Astrocyte (in vitro differentiated cells and primary cell): ENCODE measurements around the gene ZNF689. TPM values are rescaled to one million over a fixed set of nuclear protein-coding genes. Genes with fewer than 3 reads are reported as not detected.
A peak's percentile ranks its signal among the peaks of the same experiment; 100 is the strongest.

Experiments
- DNase-seq: peaks from one replicate; pipeline ENCODE4 v3.0.0-alpha.2; 2010; ENCODE audit warnings: low read depth
- FAIRE-seq: peaks from 2 replicates; lab custom pipeline; 2011; peaks lifted over from hg19 to GRCh38; lab: Jason Lieb, UNC
- H2AFZ ChIP-seq: 2 replicates; pipeline ENCODE4 v1.6.0; 2012; ENCODE audit warnings: low read depth, low read length, inconsistent platforms
- H3K27ac ChIP-seq: 2 replicates; pipeline ENCODE4 v1.5.1; 2011; ENCODE audit warnings: low read depth, low read length, inconsistent platforms
- H3K27me3 ChIP-seq: 2 replicates; pipeline ENCODE4 v1.6.0; 2011; ENCODE audit warnings: low read length, inconsistent platforms; ENCODE audit not compliant: insufficient read depth
- H3K36me3 ChIP-seq: 2 replicates; pipeline ENCODE4 v1.5.1; 2011; ENCODE audit warnings: low read length, inconsistent platforms; ENCODE audit not compliant: insufficient read depth
- H3K4me1 ChIP-seq: 2 replicates; pipeline ENCODE4 v1.5.1; 2011; ENCODE audit warnings: low read length, inconsistent platforms; ENCODE audit not compliant: insufficient read depth
- H3K4me2 ChIP-seq: 2 replicates; pipeline ENCODE4 v1.6.0; 2012; ENCODE audit warnings: low read length, inconsistent platforms
- H3K4me3 ChIP-seq: 2 replicates; pipeline ENCODE4 v1.5.1; 2011; ENCODE audit warnings: low read depth, mild to moderate bottlenecking, low read length, inconsistent platforms; ENCODE audit not compliant: insufficient read depth
- H3K79me2 ChIP-seq: 2 replicates; pipeline ENCODE4 v1.6.0; 2012; ENCODE audit warnings: mild to moderate bottlenecking, low read length, inconsistent platforms; ENCODE audit not compliant: insufficient read depth
- H3K9ac ChIP-seq: 2 replicates; pipeline ENCODE4 v1.6.0; 2012; ENCODE audit warnings: mild to moderate bottlenecking, low read length, inconsistent platforms
- H3K9me3 ChIP-seq: 2 replicates; pipeline ENCODE4 v1.5.1; 2012; ENCODE audit warnings: low read depth, mild to moderate bottlenecking, low read length, inconsistent platforms; ENCODE audit not compliant: insufficient read depth
- H4K20me1 ChIP-seq: 2 replicates; pipeline ENCODE4 v1.6.0; 2012; ENCODE audit warnings: low read length, inconsistent platforms; ENCODE audit not compliant: insufficient read depth
- H3K27ac Mint-ChIP-seq: one replicate; pipeline ENCODE4 v1.8.0; 2021; ENCODE audit warnings: mild to moderate bottlenecking, mixed read lengths; ENCODE audit not compliant: unreplicated experiment
- H3K27me3 Mint-ChIP-seq: one replicate; pipeline ENCODE4 v1.8.0; 2021; ENCODE audit warnings: low read depth, mixed read lengths; ENCODE audit not compliant: unreplicated experiment
- H3K36me3 Mint-ChIP-seq: one replicate; pipeline ENCODE4 v1.8.0; 2021; ENCODE audit warnings: low read depth, mixed read lengths; ENCODE audit not compliant: unreplicated experiment
- H3K4me1 Mint-ChIP-seq: one replicate; pipeline ENCODE4 v1.8.0; 2021; ENCODE audit warnings: low read depth, mixed read lengths; ENCODE audit not compliant: unreplicated experiment
- H3K4me3 Mint-ChIP-seq: one replicate; pipeline ENCODE4 v1.8.0; 2021; ENCODE audit warnings: mild to moderate bottlenecking, moderate library complexity, mixed read lengths; ENCODE audit not compliant: unreplicated experiment
- H3K9me3 Mint-ChIP-seq: one replicate; pipeline ENCODE4 v1.8.0; 2021; ENCODE audit warnings: mild to moderate bottlenecking, mixed read lengths; ENCODE audit not compliant: unreplicated experiment
- EZH2 ChIP-seq: IDR thresholded peaks from 2 replicates; pipeline ENCODE4 v1.6.1; 2012; ENCODE audit warnings: mild to moderate bottlenecking, low read length, inconsistent platforms; ENCODE audit not compliant: insufficient read depth
- total RNA-seq: library from RNA; stranded (reverse); gene quantifications from 2 replicates; pipeline ENCODE4 v1.2.1, GENCODE V29; 2021
- TF ChIP-seq, protein P1 (sequence below): IDR thresholded peaks from 2 replicates; pipeline ENCODE4 v1.5.1; 2011; ENCODE audit warnings: low read depth, mild to moderate bottlenecking, inconsistent platforms, low read length, moderate library complexity; ENCODE audit not compliant: insufficient read depth

The ZNF689 gene
- total RNA-seq, 1 donor from 2014 or later = 7.5 TPM

DNA sequence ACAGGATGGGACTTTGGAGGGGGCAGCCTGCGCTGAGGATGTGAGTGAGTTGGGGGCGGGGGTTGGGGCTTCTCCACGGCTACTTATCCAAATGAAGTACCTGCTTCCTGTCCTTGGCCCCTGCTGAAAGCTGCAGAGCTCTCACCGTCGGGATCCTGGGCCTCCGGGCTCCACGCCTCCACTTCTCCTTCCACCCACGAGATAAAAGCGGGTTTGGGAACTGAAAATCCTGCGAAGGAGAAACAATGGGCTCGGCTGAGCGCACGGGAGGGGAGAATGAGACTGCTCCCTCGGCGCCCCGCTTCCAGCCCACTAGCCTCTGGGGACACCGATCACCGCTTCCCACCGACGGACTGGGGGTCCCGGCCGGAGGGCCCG lies 25.2 kb downstream of the ZNF689 start:
- Histone ChIP-seq H3K4me2 (peak overlapping the region; percentile 89), H3K36me3 (peaks cover 2% of the 10 kb centered on the region), H2AFZ (peak overlapping the region; percentile 77), H3K9ac (peak overlapping the region; percentile 89), H3K27ac (peak overlapping the region; percentile 67), H4K20me1 (peaks cover 5% of the 10 kb centered on the region), H3K9me3 (no peaks in the 10 kb centered on the region), H3K4me3 (peak overlapping the region; percentile 65), H3K27me3 (no peaks in the 10 kb centered on the region), H3K4me1 (peaks cover 8% of the 10 kb centered on the region), H3K79me2 (peaks cover 43% of the 10 kb centered on the region)
- no peaks in the 10 kb centered on the region for H3K9me3 Mint-ChIP-seq
- TF ChIP-seq EZH2 = no peak
- TF ChIP-seq, protein P1, sequence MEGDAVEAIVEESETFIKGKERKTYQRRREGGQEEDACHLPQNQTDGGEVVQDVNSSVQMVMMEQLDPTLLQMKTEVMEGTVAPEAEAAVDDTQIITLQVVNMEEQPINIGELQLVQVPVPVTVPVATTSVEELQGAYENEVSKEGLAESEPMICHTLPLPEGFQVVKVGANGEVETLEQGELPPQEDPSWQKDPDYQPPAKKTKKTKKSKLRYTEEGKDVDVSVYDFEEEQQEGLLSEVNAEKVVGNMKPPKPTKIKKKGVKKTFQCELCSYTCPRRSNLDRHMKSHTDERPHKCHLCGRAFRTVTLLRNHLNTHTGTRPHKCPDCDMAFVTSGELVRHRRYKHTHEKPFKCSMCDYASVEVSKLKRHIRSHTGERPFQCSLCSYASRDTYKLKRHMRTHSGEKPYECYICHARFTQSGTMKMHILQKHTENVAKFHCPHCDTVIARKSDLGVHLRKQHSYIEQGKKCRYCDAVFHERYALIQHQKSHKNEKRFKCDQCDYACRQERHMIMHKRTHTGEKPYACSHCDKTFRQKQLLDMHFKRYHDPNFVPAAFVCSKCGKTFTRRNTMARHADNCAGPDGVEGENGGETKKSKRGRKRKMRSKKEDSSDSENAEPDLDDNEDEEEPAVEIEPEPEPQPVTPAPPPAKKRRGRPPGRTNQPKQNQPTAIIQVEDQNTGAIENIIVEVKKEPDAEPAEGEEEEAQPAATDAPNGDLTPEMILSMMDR = no peak
- peaks cover 10% of the 10 kb centered on the region for H3K36me3 Mint-ChIP-seq
- FAIRE-seq (no peak), DNase-seq (no peak)
- peak overlapping the region; percentile 93 for H3K4me3 Mint-ChIP-seq
- H3K27me3 Mint-ChIP-seq = no peaks in the 10 kb centered on the region
- H3K4me1 Mint-ChIP-seq = no peaks in the 10 kb centered on the region
- H3K27ac Mint-ChIP-seq = peak overlapping the region; percentile 80

DNA sequence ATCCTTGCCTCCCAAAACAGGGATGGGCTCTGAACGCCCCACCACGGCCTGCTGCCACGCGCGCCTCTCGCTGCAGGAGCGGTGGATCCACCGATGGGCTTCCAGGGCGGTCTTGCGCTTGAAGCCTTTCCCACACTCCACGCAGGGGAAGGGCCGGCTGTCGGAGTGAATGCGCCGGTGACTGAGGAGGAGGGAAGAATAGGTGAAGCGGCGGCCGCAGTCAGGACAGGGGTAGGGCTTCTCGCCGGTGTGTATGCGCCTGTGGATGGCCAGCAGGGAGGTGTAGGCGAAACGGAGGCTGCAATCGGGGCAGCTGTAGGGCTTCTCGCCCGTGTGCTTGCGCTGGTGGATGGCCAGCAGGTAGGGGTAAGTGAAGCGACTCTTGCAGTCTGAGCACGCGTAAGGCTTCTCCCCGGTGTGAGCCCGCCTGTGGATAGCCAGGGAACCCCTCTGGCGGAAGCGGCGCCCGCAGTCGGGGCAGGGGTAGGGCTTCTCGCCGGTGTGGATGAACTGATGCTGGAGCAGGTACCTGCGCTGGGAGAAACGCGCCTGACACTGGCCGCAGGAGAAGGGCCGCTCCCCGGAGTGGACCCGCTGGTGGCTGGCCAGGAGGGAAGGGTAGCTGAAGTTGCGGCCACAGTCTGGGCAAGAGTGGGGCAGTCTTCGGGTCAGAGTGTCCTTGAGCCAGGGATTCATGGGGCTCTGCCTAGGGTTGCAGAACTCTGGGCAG lies 27.4 kb downstream of the ZNF689 start:
- Histone ChIP-seq H3K4me1 (peaks cover 8% of the 10 kb centered on the region), H3K4me2 (no peak overlapping the region), H4K20me1 (peaks cover 13% of the 10 kb centered on the region), H2AFZ (no peak overlapping the region), H3K27me3 (no peaks in the 10 kb centered on the region), H3K27ac (no peak overlapping the region), H3K9me3 (no peaks in the 10 kb centered on the region), H3K36me3 (peaks cover 6% of the 10 kb centered on the region), H3K79me2 (peaks cover 43% of the 10 kb centered on the region), H3K9ac (no peak overlapping the region), H3K4me3 (no peak overlapping the region)
- DNase-seq = no peak
- no peaks in the 10 kb centered on the region for H3K27me3 Mint-ChIP-seq
- no peak overlapping the region for H3K4me3 Mint-ChIP-seq
- FAIRE-seq = no peak
- no peak for TF ChIP-seq EZH2
- TF ChIP-seq, protein P1 = no peak
- H3K4me1 Mint-ChIP-seq = no peaks in the 10 kb centered on the region
- no peaks in the 10 kb centered on the region for H3K9me3 Mint-ChIP-seq
- H3K36me3 Mint-ChIP-seq = peaks cover 11% of the 10 kb centered on the region
- H3K27ac Mint-ChIP-seq = no peak overlapping the region

DNA sequence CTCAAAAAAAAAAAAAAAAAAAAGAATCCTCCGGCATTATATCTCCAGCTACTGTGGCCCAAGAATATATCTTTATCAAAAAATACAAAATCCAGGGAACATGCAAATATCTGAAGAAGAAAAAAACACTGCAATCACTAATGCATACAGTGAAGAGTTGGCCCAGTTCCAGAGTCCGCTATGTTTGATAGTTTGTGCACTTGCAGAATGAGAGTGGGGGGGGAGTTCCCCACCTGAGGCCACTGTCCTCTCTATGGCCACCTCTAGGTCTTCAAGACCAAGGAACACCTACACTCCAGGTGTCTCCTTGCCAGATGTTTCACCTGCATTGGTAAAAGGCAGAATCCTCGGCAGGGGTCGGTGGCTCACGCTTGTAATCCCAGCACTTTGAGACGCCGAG lies 28.7 kb downstream of the ZNF689 start:
- Histone ChIP-seq H3K79me2 (peaks cover 43% of the 10 kb centered on the region), H3K4me1 (peaks cover 8% of the 10 kb centered on the region), H3K27me3 (no peaks in the 10 kb centered on the region), H3K27ac (no peak overlapping the region), H3K9me3 (no peaks in the 10 kb centered on the region), H3K36me3 (peaks cover 6% of the 10 kb centered on the region), H3K4me2 (no peak overlapping the region), H3K4me3 (no peak overlapping the region), H4K20me1 (peaks cover 13% of the 10 kb centered on the region), H3K9ac (no peak overlapping the region), H2AFZ (no peak overlapping the region)
- Mint-ChIP-seq H3K27me3 (no peaks in the 10 kb centered on the region), H3K36me3 (peaks cover 11% of the 10 kb centered on the region), H3K4me1 (no peaks in the 10 kb centered on the region), H3K4me3 (no peak overlapping the region), H3K27ac (no peak overlapping the region), H3K9me3 (no peaks in the 10 kb centered on the region)
- no peak for DNase-seq
- TF ChIP-seq, protein P1 = no peak
- no peak for TF ChIP-seq EZH2
- no peak for FAIRE-seq
